GM23248 (cell line): ENCODE data around the gene WAPL. TPM values are rescaled to one million over a fixed set of nuclear protein-coding genes. Genes with fewer than 3 reads are reported as not detected.

Experiments
- DNase-seq: peaks from one replicate; pipeline ENCODE4 v3.0.0-alpha.2; 2015
- H2AFZ ChIP-seq: fragments of 200-600 bp; sonication (generic); 2 replicates; pipeline ENCODE4 v1.6.1; 2016; ENCODE audit warnings: antibody characterized with exemption
- H3F3A ChIP-seq: fragments of 200-600 bp; sonication (generic); 2 replicates; pipeline ENCODE4 v1.6.1; 2016; ENCODE audit warnings: mild to moderate bottlenecking, antibody characterized with exemption, mixed run types; ENCODE audit not compliant: insufficient read depth
- H3K27ac ChIP-seq: fragments of 200-600 bp; sonication (generic); 2 replicates; pipeline ENCODE4 v1.5.1; 2016; ENCODE audit warnings: mild to moderate bottlenecking
- H3K27me3 ChIP-seq: fragments of 200-600 bp; sonication (generic); replicated peaks from 2 replicates; pipeline ENCODE4 v1.6.1; 2016; ENCODE audit warnings: mild to moderate bottlenecking; ENCODE audit not compliant: insufficient read depth
- H3K36me3 ChIP-seq: fragments of 200-600 bp; sonication (generic); 2 replicates; pipeline ENCODE4 v1.6.1; 2016; ENCODE audit warnings: low read depth, mild to moderate bottlenecking
- H3K4me1 ChIP-seq: fragments of 200-600 bp; sonication (generic); 2 replicates; pipeline ENCODE4 v1.6.1; 2016; ENCODE audit warnings: mild to moderate bottlenecking; ENCODE audit not compliant: insufficient read depth
- H3K4me2 ChIP-seq: fragments of 200-600 bp; sonication (generic); one replicate; pipeline ENCODE4 v1.6.1; 2016; ENCODE audit warnings: mild to moderate bottlenecking; ENCODE audit not compliant: unreplicated experiment
- H3K4me3 ChIP-seq: fragments of 200-600 bp; sonication (generic); 2 replicates; pipeline ENCODE4 v1.5.1; 2016; ENCODE audit warnings: mild to moderate bottlenecking
- H3K79me2 ChIP-seq: fragments of 200-600 bp; sonication (generic); 2 replicates; pipeline ENCODE4 v1.6.1; 2016; ENCODE audit warnings: mild to moderate bottlenecking; ENCODE audit not compliant: insufficient read depth
- H3K9ac ChIP-seq: fragments of 200-600 bp; sonication (generic); 2 replicates; pipeline ENCODE4 v1.6.1; 2016; ENCODE audit warnings: mild to moderate bottlenecking
- H3K9me2 ChIP-seq: fragments of 200-600 bp; sonication (generic); 2 replicates; pipeline ENCODE4 v1.6.1; 2016; ENCODE audit warnings: mixed run types, mild to moderate bottlenecking, moderate library complexity; ENCODE audit not compliant: insufficient read depth
- H3K9me3 ChIP-seq: fragments of 200-600 bp; sonication (generic); one replicate; pipeline ENCODE4 v1.6.1; 2017; ENCODE audit warnings: low read depth
- H4K20me1 ChIP-seq: fragments of 200-600 bp; sonication (generic); 2 replicates; pipeline ENCODE4 v1.6.0; 2016; ENCODE audit not compliant: insufficient read depth
- EZH2 ChIP-seq: fragments of 200-600 bp; sonication (generic); IDR thresholded peaks from 2 replicates; pipeline ENCODE4 v1.6.1; 2018; ENCODE audit warnings: antibody characterized with exemption, mild to moderate bottlenecking; ENCODE audit not compliant: insufficient read depth, poor library complexity, severe bottlenecking
- EZH2phosphoT487 ChIP-seq: fragments of 200-600 bp; sonication (generic); IDR thresholded peaks from 2 replicates; pipeline ENCODE4 v1.6.1; 2018; ENCODE audit warnings: antibody characterized with exemption, moderate library complexity, mild to moderate bottlenecking, low read depth; ENCODE audit not compliant: insufficient read depth
- WGBS, 2 experiments: methylation state at CpG; one replicate each; pipeline ENCODE4 v1.1.6; 2015 to 2017; ENCODE audit warnings: low lambda C conversion rate in 2 of 2, low coverage in 1 of 2; ENCODE audit errors: missing lambda C conversion rate in 2 of 2; 5-methylcytosine and 5-hydroxymethylcytosine counted together
- in situ Hi-C: fragments of 300-500 bp; cut with MboI; formaldehyde crosslinking; loops from 2 replicates; pipeline ENCODE4 v1.15.0; 2020
- polyA plus RNA-seq: library from polyadenylated mRNA; unstranded; fragments of >200 nt; fragmentation: Nextera tagmentation; extraction: Ambion mirVana; gene quantifications from 2 replicates; pipeline ENCODE4 v1.2.1, GENCODE V29; 2016
- total RNA-seq: library from RNA; depleted of rRNA; stranded (reverse); fragments of >200 nt; shearing (Covaris generic); gene quantifications from 2 replicates; pipeline ENCODE4 v1.2.3, GENCODE V29; 2014

WAPL gene
- total and polyA plus RNA-seq, 2 experiments from 2014 or later = 17.1 to 28.3 TPM

GRCh38 chr10:86504510-86504909 is 17.1 kb downstream of the WAPL start:
- Histone ChIP-seq H3K4me2 (no peak overlapping the region), H3K9me2 (no peaks in the 10 kb centered on the region), H3K36me3 (peaks cover 14% of the 10 kb centered on the region), H3F3A (peaks cover 44% of the 10 kb centered on the region), H2AFZ (no peak overlapping the region), H4K20me1 (peaks cover 32% of the 10 kb centered on the region; the same call in 1 of the 2 replicates), H3K79me2 (peaks cover 100% of the 10 kb centered on the region), H3K27ac (no peak overlapping the region), H3K27me3 (no peaks in the 10 kb centered on the region), H3K4me3 (no peak overlapping the region), H3K9me3 (no peaks in the 10 kb centered on the region), H3K4me1 (peaks cover 19% of the 10 kb centered on the region), H3K9ac (no peak overlapping the region)
- in situ Hi-C loops = no loop called here
- DNase-seq = no peak
- no peak for TF ChIP-seq EZH2phosphoT487
- TF ChIP-seq EZH2 = no peak
- 96 to 97% methylated on average over 10 of the region's 10 CpGs for WGBS, 2 experiments

- Histone ChIP-seq H3K4me1 (peaks cover 13% of the 10 kb centered on the region), H3F3A (peaks cover 30% of the 10 kb centered on the region), H3K9me2 (no peaks in the 10 kb centered on the region), H3K9me3 (no peaks in the 10 kb centered on the region), H3K27me3 (no peaks in the 10 kb centered on the region), H3K4me3 (no peak overlapping the region), H3K27ac (peak overlapping the region; percentile 46), H3K36me3 (peaks cover 51% of the 10 kb centered on the region), H3K79me2 (peaks cover 100% of the 10 kb centered on the region), H4K20me1 (peaks cover 24% of the 10 kb centered on the region; the same call in 1 of the 2 replicates), H3K4me2 (peak overlapping the region; percentile 7), H3K9ac (no peak overlapping the region), H2AFZ (no peak overlapping the region)
- DNase-seq = peak; percentile 68
- in situ Hi-C loops = no loop called here
- TF ChIP-seq EZH2phosphoT487 (no peak), EZH2 (no peak)
These were observed 20.7 kb downstream of the WAPL start for GRCh38 chr10:86500846-86501245.

GRCh38 chr10:86498598-86498997 is 23.0 kb downstream of the WAPL start:
- in situ Hi-C loops = no loop called here
- peaks cover 63% of the 10 kb centered on the region for H3K36me3 ChIP-seq
- WGBS, 2 experiments = 75 to 83% methylated on average over 1 of the region's 1 CpG

GRCh38 chr10:86497621-86498020 is 24.0 kb downstream of the WAPL start:
- TF ChIP-seq EZH2phosphoT487 = no peak
- no peak for TF ChIP-seq EZH2
- Histone ChIP-seq H3K27ac (no peak overlapping the region), H3K27me3 (no peaks in the 10 kb centered on the region), H3K79me2 (peaks cover 100% of the 10 kb centered on the region), H3K9me3 (no peaks in the 10 kb centered on the region), H3K4me2 (no peak overlapping the region), H3K9ac (no peak overlapping the region), H2AFZ (no peak overlapping the region), H4K20me1 (peaks cover 19% of the 10 kb centered on the region; the same call in 1 of the 2 replicates), H3K36me3 (peaks cover 63% of the 10 kb centered on the region), H3K4me1 (peaks cover 13% of the 10 kb centered on the region), H3K9me2 (no peaks in the 10 kb centered on the region), H3F3A (peaks cover 27% of the 10 kb centered on the region), H3K4me3 (no peak overlapping the region)
- in situ Hi-C loops = no loop called here
- DNase-seq = no peak
- 85 to 89% methylated on average over 3 of the region's 3 CpGs for WGBS, 2 experiments

More at GRCh38 chr10:86498598-86498997, 23.0 kb downstream of the WAPL start:
- Histone ChIP-seq H4K20me1 (peaks cover 19% of the 10 kb centered on the region; the same call in 1 of the 2 replicates), H3K4me3 (no peak overlapping the region), H3K79me2 (peaks cover 100% of the 10 kb centered on the region), H3K27me3 (no peaks in the 10 kb centered on the region), H3K4me2 (no peak overlapping the region), H3K9ac (no peak overlapping the region), H3K9me3 (no peaks in the 10 kb centered on the region), H3K27ac (no peak overlapping the region), H2AFZ (no peak overlapping the region), H3K4me1 (peaks cover 13% of the 10 kb centered on the region), H3K9me2 (no peaks in the 10 kb centered on the region), H3F3A (peaks cover 28% of the 10 kb centered on the region)
- no peak for DNase-seq
- TF ChIP-seq EZH2 (no peak), EZH2phosphoT487 (no peak)
